GM12874 (cell line): ENCODE data around the gene C19orf73.

Source experiments
- TF ChIP-seq, protein P1 (sequence below): IDR thresholded peaks from 2 replicates; pipeline ENCODE4 v1.5.1; 2011; ENCODE audit warnings: low read depth, mild to moderate bottlenecking, control low read depth, low read length, moderate library complexity; ENCODE audit not compliant: insufficient read depth

C19orf73 gene

DNA sequence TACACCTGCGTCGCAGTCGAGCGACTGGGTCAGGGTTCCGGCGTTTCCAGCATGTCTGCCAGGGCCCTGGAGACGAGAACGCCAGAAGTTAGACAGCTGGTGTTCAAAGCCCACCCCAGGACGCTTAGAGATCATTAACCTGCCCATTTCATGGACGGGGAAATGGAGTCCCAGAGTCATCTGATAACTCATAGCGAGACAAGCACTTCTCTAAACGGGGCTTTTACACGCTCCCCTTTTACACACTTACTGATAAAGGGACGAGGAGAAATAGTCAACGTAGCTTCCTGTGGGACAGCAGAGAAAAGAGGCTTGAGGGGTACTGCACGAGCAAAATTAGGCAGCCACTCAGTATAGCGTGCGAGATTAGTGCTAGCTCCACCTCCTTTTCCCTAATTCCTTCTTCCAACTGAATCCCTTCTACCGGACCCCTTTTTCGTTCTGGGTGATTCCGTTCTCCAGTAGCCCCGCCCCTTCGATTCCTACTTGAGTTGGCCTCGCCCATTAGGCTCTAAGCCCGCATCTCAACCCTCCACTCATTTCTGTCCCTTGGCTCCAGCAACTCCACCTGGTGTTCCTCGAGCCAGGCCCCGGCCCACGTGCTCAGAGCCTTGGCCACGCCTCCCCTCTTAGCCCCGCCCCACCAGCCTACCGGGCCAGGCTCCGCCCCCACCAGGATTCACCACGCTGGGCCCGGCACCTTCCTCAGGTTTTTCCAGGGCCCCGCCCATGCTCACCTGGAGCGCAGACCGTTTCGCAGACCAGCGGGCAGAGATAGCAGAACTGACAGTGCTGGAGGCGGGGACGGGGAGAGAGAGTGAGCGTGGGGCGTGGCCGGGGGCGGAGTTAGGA is 32.5 kb upstream of the C19orf73 start:
- TF ChIP-seq, protein P1, sequence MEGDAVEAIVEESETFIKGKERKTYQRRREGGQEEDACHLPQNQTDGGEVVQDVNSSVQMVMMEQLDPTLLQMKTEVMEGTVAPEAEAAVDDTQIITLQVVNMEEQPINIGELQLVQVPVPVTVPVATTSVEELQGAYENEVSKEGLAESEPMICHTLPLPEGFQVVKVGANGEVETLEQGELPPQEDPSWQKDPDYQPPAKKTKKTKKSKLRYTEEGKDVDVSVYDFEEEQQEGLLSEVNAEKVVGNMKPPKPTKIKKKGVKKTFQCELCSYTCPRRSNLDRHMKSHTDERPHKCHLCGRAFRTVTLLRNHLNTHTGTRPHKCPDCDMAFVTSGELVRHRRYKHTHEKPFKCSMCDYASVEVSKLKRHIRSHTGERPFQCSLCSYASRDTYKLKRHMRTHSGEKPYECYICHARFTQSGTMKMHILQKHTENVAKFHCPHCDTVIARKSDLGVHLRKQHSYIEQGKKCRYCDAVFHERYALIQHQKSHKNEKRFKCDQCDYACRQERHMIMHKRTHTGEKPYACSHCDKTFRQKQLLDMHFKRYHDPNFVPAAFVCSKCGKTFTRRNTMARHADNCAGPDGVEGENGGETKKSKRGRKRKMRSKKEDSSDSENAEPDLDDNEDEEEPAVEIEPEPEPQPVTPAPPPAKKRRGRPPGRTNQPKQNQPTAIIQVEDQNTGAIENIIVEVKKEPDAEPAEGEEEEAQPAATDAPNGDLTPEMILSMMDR, result no peak

DNA sequence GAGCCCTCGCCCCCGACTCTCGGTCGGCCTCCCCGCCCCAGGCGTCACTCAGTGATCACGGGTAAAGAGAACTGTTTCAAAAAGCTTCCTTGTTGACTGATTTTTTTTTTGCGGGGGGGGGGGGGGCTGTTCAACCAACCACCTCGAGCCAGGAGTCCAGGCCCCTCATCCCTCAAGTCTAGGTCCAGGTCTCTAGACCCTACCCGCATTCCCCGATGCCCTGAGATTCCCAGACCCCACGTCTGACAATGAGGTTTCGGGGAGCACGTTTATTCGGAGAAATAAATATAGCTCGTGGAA is 32.0 kb upstream of the C19orf73 start:
- TF ChIP-seq, protein P1, result no peak

DNA sequence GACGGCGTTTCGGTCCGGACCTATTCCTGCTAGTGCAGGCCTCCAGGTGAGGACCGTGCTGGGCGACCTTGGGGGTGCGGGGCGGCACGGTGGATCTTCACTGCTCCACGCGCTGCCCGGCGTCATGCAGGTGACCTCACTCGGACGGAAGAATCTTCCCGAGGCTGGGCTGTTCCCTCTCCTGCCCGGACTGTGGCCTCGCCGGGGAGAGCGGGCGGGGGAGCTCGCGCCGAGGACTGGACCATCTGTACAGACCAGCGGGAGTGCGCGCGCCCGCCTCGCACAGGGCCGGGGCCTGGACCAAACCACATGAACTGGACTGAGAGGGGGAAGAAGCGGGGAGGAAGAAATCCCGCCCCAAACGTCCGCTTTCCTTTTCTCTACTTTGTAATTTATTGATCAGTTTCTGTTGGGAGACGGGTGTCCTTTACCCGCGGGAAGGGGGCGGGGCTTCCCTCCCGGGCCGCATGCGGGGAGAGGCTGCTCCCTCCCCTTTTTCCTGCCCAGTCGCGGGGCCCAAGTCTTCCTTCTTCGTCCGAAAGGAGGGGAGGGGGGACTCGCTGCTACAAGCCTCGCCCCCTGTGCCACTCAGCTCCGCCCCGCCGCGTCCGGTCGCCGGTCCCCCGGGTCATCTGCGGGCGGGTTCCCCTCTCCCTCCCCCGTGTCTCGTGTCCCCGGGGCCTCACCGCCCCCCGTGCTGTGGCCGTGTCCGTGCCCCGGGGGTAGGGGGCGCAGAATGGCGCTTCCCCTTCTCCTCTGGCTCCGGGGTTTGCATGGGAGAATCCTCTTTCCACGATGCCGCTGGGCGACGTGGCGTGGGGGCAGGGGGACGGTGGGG is 31.4 kb upstream of the C19orf73 start:
- TF ChIP-seq, protein P1, result no peak

DNA sequence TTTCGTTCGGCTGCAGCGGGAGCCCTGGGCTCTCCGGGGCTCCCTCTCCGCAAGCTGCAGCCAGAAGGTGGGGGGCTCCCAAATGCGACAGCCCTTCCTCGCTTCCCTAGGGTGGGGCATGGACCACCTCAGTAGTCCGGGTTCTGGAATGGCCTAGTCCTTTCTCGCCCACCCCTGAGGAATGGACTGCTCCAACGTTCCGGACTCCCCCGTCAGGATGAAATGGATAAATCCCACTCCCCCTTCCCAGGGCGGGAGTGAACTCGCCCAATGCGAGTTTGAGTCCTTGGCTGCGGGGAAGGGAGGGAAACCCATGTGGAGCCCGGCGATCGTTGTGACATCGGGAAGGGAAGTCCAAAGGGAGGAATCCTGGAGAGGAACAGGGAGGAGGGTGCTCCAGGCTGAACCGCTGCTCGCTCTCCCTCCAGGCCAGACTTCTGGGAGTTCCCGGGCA is 30.7 kb upstream of the C19orf73 start:
- TF ChIP-seq, protein P1, result no peak

DNA sequence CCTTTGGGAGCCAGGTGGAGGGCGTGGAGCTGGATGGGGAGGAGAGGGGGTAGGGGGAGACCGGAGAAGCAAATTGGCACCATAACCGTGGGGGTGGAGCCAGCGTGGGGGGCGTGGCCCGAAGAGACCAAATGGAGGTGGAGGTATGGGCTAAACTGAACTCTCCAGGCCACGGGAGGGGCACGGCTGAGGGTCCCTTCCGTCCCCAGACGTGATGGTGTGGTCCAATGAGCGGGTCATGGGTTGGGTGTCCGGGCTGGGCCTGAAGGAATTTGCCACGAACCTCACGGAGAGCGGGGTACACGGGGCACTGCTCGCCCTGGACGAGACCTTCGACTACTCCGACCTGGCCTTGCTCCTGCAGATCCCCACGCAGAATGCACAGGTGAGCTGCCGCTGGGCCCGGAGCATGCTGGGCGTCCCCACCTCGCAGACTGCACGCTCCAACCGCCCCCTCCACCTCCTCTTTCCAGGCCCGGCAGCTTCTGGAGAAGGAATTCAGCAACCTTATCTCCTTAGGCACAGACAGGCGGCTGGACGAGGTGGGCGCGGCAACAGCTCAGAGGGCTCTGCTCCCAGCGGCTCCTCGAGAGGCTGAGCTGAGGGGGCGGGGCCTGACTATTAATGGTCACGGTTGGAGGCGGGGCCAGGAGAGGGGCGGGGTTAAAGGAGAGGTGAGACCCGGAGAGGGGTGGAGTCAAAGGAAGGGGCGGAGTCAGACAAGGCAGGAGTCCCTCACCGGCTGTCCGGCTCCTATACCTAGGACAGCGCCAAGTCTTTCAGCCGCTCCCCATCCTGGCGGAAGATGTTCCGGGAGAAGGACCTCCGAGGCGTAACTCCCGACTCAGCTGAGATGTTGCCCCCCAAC is 30.1 kb upstream of the C19orf73 start:
- TF ChIP-seq, protein P1, result no peak

DNA sequence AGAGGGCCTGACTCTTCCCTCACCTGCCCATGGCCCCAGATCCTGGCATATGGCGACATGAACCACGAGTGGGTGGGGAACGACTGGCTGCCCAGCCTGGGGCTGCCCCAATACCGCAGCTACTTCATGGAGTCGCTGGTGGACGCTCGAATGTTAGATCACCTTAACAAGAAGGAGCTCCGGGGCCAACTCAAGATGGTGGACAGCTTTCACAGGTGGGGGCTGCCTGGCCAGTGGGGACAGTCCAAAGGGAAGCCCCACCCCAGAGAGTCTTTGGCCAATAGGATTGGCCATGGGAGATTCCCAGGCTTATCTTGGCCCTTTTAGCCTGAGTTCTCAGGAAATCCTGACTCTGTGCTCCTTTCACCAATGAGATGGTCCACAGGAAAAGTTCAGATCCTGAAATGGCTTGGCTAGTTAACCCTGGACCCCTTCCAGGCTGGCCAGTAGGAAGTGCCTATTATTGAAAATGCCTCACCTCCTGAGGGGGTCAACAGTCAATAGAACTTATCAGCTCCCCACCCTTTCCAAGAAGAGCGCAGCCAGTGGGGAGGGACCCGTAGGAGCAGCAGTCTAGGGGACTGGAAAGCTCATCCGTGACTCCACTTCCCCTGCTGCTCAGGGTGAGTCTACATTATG is 29.2 kb upstream of the C19orf73 start:
- TF ChIP-seq, protein P1, result no peak
